ENCODE results near the gene PSMB5.

Gene PSMB5

GRCh38 chr14:23056956-23057756, 22.5 kb upstream of the PSMB5 start, which contains the start of gene CDH24:
CDH24 (minus strand) TSS chr14:23057520; CDS start chr14:23055733, 1,787 bp downstream.
- Histone ChIP-seq H4K20me1 (ENCODE audit: insufficient read depth) (no peaks in the 10 kb centered on the region), H3K9ac (peak within 1 kb of the TSS; percentile 18; the same call in 1 of the 2 replicates), H3K4me2 (peak within 1 kb of the TSS; percentile 96), H3K4me3 (IDR thresholded peaks at IDR 0.05; ENCODE audit: insufficient read depth, low read depth, low read length) (no peak within 1 kb of the TSS), H3K36me3 (ENCODE audit: insufficient read depth) (no peaks in the 10 kb centered on the region), H3K79me2 (ENCODE audit: insufficient read depth, low read depth) (no peaks in the 10 kb centered on the region), H3K27me3 (ENCODE audit: insufficient read depth, low read depth) (no peaks in the 10 kb centered on the region), H3K4me1 (ENCODE audit: low read depth, poor library complexity, severe bottlenecking) (peaks cover 12% of the 10 kb centered on the region), H3K27ac (no peak within 1 kb of the TSS; the same call in 1 of the 2 replicates), H2AFZ (ENCODE audit: low read depth) (peak within 1 kb of the TSS; percentile 47; the same call in 1 of the 2 replicates)
- TF ChIP-seq CTCF (conservative IDR thresholded peaks at IDR 0.05; ENCODE audit: low read depth, low read length), result no peak

DNA sequence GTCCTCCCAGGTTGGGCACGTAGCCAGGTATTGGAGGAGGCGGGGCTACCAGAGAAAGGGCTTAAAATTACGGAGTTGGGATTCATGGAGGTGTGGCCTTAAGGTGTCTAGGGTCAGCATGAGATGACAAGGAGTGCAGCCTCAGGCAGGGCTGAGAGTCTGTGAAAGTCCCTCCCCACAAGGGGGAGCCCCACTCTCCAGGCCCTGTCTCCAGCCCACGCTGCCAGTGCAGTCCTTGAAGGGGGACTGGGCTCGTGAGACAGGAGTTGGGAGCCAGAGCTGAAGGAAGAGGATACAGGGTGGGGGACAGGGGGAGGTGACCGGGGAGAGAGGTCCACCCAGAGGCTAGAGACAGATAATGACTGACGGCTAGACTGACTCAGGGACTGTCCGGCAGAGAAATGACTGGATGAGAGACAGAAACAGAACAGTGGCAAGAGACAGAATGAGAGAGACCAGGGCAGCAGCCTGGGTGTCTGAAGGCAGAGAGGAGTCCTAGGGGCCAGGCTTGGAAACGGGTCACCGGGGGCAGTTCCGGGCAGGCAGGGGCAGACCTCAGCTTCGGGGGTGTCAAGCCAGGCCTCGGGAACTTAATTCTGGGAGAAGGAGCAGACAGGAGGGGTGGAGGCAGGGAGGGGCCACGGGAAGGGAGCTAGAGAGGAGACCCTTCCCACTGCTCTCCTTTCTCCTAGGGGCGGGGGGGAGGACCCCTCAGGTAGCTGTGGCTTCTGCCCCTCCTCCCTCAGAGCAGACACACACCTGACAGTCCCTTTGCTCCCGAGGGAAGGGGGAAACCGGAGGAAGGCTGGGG, 21.6 kb upstream of the PSMB5 start:
- H3K4me1 ChIP-seq (ENCODE audit: low read depth, poor library complexity, severe bottlenecking), result peaks cover 12% of the 10 kb centered on the region

GRCh38 chr14:23055621-23056144, 21.0 kb upstream of the PSMB5 start:
- no peaks in the 10 kb centered on the region for H3K36me3 ChIP-seq (ENCODE audit: insufficient read depth)
- H2AFZ ChIP-seq (ENCODE audit: low read depth), result peak overlapping the region; percentile 44; the same call in 1 of the 2 replicates
- H3K27ac ChIP-seq, result peak overlapping the region; percentile 35
- H3K9ac ChIP-seq, result no peak overlapping the region; the same call in 1 of the 2 replicates
- H3K79me2 ChIP-seq (ENCODE audit: insufficient read depth, low read depth), result no peaks in the 10 kb centered on the region
- no peak overlapping the region for H3K4me3 ChIP-seq (IDR thresholded peaks at IDR 0.05; ENCODE audit: insufficient read depth, low read depth, low read length)
- H4K20me1 ChIP-seq (ENCODE audit: insufficient read depth), result no peaks in the 10 kb centered on the region
- TF ChIP-seq CTCF (conservative IDR thresholded peaks at IDR 0.05; ENCODE audit: low read depth, low read length), result no peak
- H3K4me1 ChIP-seq (ENCODE audit: low read depth, poor library complexity, severe bottlenecking), result peaks cover 12% of the 10 kb centered on the region
- H3K27me3 ChIP-seq (ENCODE audit: insufficient read depth, low read depth), result no peaks in the 10 kb centered on the region
- H3K4me2 ChIP-seq, result peak overlapping the region; percentile 96

More for the DNA sequence above, 21.6 kb upstream of the PSMB5 start:
- no peaks in the 10 kb centered on the region for H3K79me2 ChIP-seq (ENCODE audit: insufficient read depth, low read depth)
- TF ChIP-seq CTCF (conservative IDR thresholded peaks at IDR 0.05; ENCODE audit: low read depth, low read length), result peak; percentile 68
- H3K4me3 ChIP-seq (IDR thresholded peaks at IDR 0.05; ENCODE audit: insufficient read depth, low read depth, low read length), result no peak overlapping the region
- peak overlapping the region; percentile 96 for H3K4me2 ChIP-seq
- H4K20me1 ChIP-seq (ENCODE audit: insufficient read depth), result no peaks in the 10 kb centered on the region
- H3K36me3 ChIP-seq (ENCODE audit: insufficient read depth), result no peaks in the 10 kb centered on the region
- H2AFZ ChIP-seq (ENCODE audit: low read depth), result peak overlapping the region; percentile 44; the same call in 1 of the 2 replicates
- peak overlapping the region; percentile 35 for H3K27ac ChIP-seq
- peak overlapping the region; percentile 12; the same call in 1 of the 2 replicates for H3K9ac ChIP-seq
- H3K27me3 ChIP-seq (ENCODE audit: insufficient read depth, low read depth), result no peaks in the 10 kb centered on the region

- Histone ChIP-seq H2AFZ (ENCODE audit: low read depth) (no peak overlapping the region), H4K20me1 (ENCODE audit: insufficient read depth) (no peaks in the 10 kb centered on the region), H3K4me2 (peak overlapping the region; percentile 96; the same call in 1 of the 2 replicates), H3K79me2 (ENCODE audit: insufficient read depth, low read depth) (no peaks in the 10 kb centered on the region), H3K36me3 (ENCODE audit: insufficient read depth) (no peaks in the 10 kb centered on the region), H3K27me3 (ENCODE audit: insufficient read depth, low read depth) (no peaks in the 10 kb centered on the region), H3K27ac (no peak overlapping the region), H3K4me3 (IDR thresholded peaks at IDR 0.05; ENCODE audit: insufficient read depth, low read depth, low read length) (no peak overlapping the region), H3K9ac (no peak overlapping the region), H3K4me1 (ENCODE audit: low read depth, poor library complexity, severe bottlenecking) (peaks cover 12% of the 10 kb centered on the region)
- TF ChIP-seq CTCF (conservative IDR thresholded peaks at IDR 0.05; ENCODE audit: low read depth, low read length), result no peak
These were observed 20.4 kb upstream of the PSMB5 start for GRCh38 chr14:23055147-23055550.

Data from KMS-11 (cell line).